ENCODE data around the gene GKAP1. TPM values are rescaled to one million over a fixed set of nuclear protein-coding genes. Genes with fewer than 3 reads are reported as not detected.
"Not testable (repeated sequence)": the region's sequence is repeated elsewhere in the genome, so short reads cannot be mapped to it uniquely, and the experiment has no call there.

Gene GKAP1
- total RNA-seq, 1 experiment from 2014 or later, result 6.1 TPM

DNA sequence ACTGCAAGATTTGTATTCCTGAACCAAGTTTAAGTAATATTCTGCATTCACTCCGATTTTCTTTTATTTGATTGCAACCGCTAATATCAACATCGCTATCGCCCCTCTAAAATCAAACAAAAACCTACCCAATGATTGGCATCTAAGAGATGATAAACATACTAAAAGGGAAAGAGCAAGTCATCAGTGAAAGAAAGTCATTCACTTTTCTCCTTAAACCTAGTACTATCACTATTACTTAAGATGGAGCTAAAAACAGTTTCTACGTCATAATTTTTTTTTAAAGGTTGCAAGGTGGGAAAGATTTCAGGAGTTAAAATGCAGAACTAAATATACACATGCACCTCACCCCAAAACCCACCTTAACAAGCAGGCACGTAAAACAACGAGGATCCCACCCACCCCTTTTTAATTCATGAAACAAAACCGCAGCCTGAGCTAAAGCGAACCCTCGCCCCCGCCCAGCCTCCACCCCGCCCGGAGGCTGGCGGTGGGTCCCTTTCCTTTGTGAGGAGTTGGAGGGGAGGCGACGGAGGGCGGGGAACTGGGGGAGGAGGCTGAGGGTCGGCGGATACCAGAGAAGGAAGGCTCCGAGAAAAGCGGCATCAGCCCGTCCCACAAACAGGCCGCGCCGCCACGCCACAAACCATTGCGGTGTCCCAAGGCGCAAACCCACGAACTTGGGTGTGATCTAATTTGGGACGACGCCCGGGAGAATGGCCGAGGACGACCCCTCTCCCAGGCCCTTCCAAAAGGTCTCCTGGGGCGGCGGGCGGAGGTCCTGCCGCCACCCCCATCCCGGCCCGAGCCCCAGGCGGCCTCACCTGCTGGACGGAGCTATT is 110.7 kb downstream of the GKAP1 start:
- ATAC-seq, result peak; percentile 74
- Mint-ChIP-seq H3K4me3 (peak overlapping the region; percentile 90), H3K9me3 (peaks cover 6% of the 10 kb centered on the region), H3K27ac (peak overlapping the region; percentile 91), H3K27me3 (ENCODE audit: low read depth) (no peaks in the 10 kb centered on the region; the same call in none of the 2 replicates), H3K4me1 (peaks cover 33% of the 10 kb centered on the region), H3K36me3 (peaks cover 20% of the 10 kb centered on the region)
- TF ChIP-seq NFE2L1 (CRISPR knock-in tag; IDR thresholded peaks at IDR 0.05), result 0 out of 2 replicates have a peak, but pooled peaks have one; percentile 21
- TF ChIP-seq GRHL2 (CRISPR knock-in tag; IDR thresholded peaks at IDR 0.05; ENCODE audit: insufficient replicate concordance, severe bottlenecking), result no peak
- peak; percentile 18; the same call in 1 of the 2 replicates for TF ChIP-seq SP1 (CRISPR knock-in tag; conservative IDR thresholded peaks at IDR 0.05)
- TF ChIP-seq, protein P1, sequence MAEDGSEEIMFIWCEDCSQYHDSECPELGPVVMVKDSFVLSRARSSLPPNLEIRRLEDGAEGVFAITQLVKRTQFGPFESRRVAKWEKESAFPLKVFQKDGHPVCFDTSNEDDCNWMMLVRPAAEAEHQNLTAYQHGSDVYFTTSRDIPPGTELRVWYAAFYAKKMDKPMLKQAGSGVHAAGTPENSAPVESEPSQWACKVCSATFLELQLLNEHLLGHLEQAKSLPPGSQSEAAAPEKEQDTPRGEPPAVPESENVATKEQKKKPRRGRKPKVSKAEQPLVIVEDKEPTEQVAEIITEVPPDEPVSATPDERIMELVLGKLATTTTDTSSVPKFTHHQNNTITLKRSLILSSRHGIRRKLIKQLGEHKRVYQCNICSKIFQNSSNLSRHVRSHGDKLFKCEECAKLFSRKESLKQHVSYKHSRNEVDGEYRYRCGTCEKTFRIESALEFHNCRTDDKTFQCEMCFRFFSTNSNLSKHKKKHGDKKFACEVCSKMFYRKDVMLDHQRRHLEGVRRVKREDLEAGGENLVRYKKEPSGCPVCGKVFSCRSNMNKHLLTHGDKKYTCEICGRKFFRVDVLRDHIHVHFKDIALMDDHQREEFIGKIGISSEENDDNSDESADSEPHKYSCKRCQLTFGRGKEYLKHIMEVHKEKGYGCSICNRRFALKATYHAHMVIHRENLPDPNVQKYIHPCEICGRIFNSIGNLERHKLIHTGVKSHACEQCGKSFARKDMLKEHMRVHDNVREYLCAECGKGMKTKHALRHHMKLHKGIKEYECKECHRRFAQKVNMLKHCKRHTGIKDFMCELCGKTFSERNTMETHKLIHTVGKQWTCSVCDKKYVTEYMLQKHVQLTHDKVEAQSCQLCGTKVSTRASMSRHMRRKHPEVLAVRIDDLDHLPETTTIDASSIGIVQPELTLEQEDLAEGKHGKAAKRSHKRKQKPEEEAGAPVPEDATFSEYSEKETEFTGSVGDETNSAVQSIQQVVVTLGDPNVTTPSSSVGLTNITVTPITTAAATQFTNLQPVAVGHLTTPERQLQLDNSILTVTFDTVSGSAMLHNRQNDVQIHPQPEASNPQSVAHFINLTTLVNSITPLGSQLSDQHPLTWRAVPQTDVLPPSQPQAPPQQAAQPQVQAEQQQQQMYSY (CRISPR knock-in tag; IDR thresholded peaks at IDR 0.05), result no peak
- TF ChIP-seq E2F5 (CRISPR knock-in tag; IDR thresholded peaks at IDR 0.05), result no peak
- no peak for TF ChIP-seq FOXJ3 (CRISPR knock-in tag; IDR thresholded peaks at IDR 0.05; ENCODE audit: borderline replicate concordance)
- TF ChIP-seq SMAD3 (CRISPR knock-in tag; IDR thresholded peaks at IDR 0.05; ENCODE audit: borderline replicate concordance), result 0 out of 2 replicates have a peak, but pooled peaks have one; percentile 28
- no peak for TF ChIP-seq GTF2I (CRISPR knock-in tag; conservative IDR thresholded peaks at IDR 0.05)
- 0 out of 2 replicates have a peak, but pooled peaks have one; percentile 6 for TF ChIP-seq NFYB (CRISPR knock-in tag; conservative IDR thresholded peaks at IDR 0.05; ENCODE audit: low read depth)
- ChIA-PET CTCF (interaction anchor here (1.0 kb wide), 1 partner anchor 373 kb away, joined by 3 read pairs; no protein-coding TSS in a partner anchor), POLR2A (interaction anchor here (1.0 to 1.4 kb wide), 4 partner anchors 74 to 274 kb away, joined by 3 to 5 read pairs (median 4); partner anchors contain the start of genes HNRNPK, IDNK and RMI1)
- peak; percentile 74 for DNase-seq (ENCODE audit: low spot score)

DNA sequence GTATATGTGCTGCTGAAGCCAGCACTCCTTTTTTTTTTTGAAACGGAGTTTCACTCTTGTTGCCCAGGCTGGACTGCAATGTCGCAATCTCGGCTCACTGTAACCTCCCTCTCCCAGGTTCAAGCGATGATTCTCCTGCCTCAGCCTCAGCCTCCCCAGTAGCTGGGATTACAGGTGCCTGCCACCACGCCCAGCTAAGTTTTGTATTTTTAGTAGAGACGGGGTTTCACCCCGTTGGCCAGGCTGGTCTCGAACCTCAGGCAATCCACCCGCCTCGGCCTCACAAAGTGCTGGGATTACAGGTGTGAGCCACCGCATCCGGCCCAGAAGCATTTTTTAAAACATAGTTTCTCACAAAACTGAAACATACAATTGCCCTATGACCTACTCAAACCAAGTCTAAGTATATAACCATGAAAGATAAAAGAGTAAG is 112.3 kb downstream of the GKAP1 start:
- Mint-ChIP-seq H3K4me3 (peak overlapping the region; percentile 90), H3K4me1 (peaks cover 47% of the 10 kb centered on the region), H3K36me3 (peaks cover 20% of the 10 kb centered on the region)
- H3K27ac Mint-ChIP-seq; CTCF ChIA-PET; DNase-seq (ENCODE audit: low spot score); ATAC-seq; H3K27me3 Mint-ChIP-seq (ENCODE audit: low read depth); H3K9me3 Mint-ChIP-seq: not testable (repeated sequence)
- POLR2A ChIA-PET, result interaction anchor here (0.6 kb wide), 1 partner anchor 1664 kb away, joined by 3 read pairs; no protein-coding TSS in a partner anchor

DNA sequence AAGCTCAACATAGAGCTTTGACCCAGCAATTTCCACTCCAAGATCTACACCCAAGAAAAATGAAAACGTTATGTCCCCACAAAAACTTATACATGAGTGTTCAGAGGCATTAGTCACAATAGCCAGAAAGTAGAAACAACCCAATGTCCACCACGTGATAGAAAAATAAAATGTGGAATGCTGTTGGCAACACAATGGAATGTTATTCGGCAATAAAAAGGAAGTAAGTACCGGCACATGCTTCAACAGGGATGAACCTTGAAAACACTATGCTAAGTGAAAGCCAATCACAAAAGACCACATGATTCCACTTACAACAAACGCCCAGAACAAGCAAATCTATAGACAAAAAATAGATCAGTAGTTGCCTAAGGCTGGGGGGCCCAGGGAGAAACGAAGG is 115.8 kb downstream of the GKAP1 start:
- Mint-ChIP-seq H3K4me3 (no peak overlapping the region), H3K9me3 (peaks cover 6% of the 10 kb centered on the region), H3K27me3 (ENCODE audit: low read depth) (no peaks in the 10 kb centered on the region), H3K4me1 (peaks cover 42% of the 10 kb centered on the region), H3K36me3 (peaks cover 22% of the 10 kb centered on the region), H3K27ac (peak overlapping the region; percentile 43)
- ATAC-seq (0 out of 2 replicates have a peak, but pooled peaks have one; percentile 32), DNase-seq (ENCODE audit: low spot score) (no peak)
- POLR2A ChIA-PET, result no interaction called here
- CTCF ChIA-PET, result interaction anchor here (1.4 kb wide), 1 partner anchor 367 kb away, joined by 3 read pairs; no protein-coding TSS in a partner anchor
- TF ChIP-seq, protein P2, sequence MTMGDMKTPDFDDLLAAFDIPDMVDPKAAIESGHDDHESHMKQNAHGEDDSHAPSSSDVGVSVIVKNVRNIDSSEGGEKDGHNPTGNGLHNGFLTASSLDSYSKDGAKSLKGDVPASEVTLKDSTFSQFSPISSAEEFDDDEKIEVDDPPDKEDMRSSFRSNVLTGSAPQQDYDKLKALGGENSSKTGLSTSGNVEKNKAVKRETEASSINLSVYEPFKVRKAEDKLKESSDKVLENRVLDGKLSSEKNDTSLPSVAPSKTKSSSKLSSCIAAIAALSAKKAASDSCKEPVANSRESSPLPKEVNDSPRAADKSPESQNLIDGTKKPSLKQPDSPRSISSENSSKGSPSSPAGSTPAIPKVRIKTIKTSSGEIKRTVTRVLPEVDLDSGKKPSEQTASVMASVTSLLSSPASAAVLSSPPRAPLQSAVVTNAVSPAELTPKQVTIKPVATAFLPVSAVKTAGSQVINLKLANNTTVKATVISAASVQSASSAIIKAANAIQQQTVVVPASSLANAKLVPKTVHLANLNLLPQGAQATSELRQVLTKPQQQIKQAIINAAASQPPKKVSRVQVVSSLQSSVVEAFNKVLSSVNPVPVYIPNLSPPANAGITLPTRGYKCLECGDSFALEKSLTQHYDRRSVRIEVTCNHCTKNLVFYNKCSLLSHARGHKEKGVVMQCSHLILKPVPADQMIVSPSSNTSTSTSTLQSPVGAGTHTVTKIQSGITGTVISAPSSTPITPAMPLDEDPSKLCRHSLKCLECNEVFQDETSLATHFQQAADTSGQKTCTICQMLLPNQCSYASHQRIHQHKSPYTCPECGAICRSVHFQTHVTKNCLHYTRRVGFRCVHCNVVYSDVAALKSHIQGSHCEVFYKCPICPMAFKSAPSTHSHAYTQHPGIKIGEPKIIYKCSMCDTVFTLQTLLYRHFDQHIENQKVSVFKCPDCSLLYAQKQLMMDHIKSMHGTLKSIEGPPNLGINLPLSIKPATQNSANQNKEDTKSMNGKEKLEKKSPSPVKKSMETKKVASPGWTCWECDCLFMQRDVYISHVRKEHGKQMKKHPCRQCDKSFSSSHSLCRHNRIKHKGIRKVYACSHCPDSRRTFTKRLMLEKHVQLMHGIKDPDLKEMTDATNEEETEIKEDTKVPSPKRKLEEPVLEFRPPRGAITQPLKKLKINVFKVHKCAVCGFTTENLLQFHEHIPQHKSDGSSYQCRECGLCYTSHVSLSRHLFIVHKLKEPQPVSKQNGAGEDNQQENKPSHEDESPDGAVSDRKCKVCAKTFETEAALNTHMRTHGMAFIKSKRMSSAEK (CRISPR knock-in tag; IDR thresholded peaks at IDR 0.05; ENCODE audit: borderline replicate concordance), result no peak
- TF ChIP-seq, protein P3, sequence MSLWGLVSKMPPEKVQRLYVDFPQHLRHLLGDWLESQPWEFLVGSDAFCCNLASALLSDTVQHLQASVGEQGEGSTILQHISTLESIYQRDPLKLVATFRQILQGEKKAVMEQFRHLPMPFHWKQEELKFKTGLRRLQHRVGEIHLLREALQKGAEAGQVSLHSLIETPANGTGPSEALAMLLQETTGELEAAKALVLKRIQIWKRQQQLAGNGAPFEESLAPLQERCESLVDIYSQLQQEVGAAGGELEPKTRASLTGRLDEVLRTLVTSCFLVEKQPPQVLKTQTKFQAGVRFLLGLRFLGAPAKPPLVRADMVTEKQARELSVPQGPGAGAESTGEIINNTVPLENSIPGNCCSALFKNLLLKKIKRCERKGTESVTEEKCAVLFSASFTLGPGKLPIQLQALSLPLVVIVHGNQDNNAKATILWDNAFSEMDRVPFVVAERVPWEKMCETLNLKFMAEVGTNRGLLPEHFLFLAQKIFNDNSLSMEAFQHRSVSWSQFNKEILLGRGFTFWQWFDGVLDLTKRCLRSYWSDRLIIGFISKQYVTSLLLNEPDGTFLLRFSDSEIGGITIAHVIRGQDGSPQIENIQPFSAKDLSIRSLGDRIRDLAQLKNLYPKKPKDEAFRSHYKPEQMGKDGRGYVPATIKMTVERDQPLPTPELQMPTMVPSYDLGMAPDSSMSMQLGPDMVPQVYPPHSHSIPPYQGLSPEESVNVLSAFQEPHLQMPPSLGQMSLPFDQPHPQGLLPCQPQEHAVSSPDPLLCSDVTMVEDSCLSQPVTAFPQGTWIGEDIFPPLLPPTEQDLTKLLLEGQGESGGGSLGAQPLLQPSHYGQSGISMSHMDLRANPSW (CRISPR knock-in tag; conservative IDR thresholded peaks at IDR 0.05; ENCODE audit: low read depth), result no peak
- TF ChIP-seq ZBTB21 (CRISPR knock-in tag; IDR thresholded peaks at IDR 0.05; ENCODE audit: borderline replicate concordance) (no peak), RELA (CRISPR knock-in tag; IDR thresholded peaks at IDR 0.05; ENCODE audit: borderline replicate concordance) (no peak)
- TF ChIP-seq, protein P4, sequence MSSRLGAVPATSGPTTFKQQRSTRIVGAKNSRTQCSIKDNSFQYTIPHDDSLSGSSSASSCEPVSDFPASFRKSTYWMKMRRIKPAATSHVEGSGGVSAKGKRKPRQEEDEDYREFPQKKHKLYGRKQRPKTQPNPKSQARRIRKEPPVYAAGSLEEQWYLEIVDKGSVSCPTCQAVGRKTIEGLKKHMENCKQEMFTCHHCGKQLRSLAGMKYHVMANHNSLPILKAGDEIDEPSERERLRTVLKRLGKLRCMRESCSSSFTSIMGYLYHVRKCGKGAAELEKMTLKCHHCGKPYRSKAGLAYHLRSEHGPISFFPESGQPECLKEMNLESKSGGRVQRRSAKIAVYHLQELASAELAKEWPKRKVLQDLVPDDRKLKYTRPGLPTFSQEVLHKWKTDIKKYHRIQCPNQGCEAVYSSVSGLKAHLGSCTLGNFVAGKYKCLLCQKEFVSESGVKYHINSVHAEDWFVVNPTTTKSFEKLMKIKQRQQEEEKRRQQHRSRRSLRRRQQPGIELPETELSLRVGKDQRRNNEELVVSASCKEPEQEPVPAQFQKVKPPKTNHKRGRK (CRISPR knock-in tag; IDR thresholded peaks at IDR 0.05; ENCODE audit: borderline replicate concordance), result no peak

Data from WTC11 (cell line).